ENCODE results near the gene FBN3. TPM values are rescaled to one million over a fixed set of nuclear protein-coding genes. Genes with fewer than 3 reads are reported as not detected.

Gene FBN3
- total RNA-seq, 2 experiments from 2014 or later: not detected

DNA sequence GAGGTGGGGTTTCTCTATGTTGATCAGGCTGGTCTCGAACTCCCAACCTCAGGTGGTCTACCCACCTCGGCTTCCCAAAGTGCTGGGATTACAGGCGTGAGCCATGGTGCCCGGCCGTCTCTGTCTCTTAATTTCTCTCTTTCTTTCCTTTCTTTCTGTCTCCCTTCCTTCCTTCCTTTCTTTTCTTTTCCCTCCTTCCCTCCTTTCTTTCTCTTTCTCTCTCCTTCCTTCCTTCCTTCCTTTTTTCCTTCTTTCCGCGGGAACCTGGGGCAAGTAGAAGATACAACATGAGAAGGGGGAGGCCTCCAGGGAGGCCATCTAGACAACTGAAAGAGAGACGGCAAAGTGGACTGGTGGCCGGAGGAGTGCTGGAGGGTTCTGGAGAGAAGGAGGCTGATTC, 128.7 kb downstream of the FBN3 start:
- peaks cover 2% of the 10 kb centered on the region for H3K4me1 Mint-ChIP-seq
- POLR2A ChIA-PET: no interaction called here

DNA sequence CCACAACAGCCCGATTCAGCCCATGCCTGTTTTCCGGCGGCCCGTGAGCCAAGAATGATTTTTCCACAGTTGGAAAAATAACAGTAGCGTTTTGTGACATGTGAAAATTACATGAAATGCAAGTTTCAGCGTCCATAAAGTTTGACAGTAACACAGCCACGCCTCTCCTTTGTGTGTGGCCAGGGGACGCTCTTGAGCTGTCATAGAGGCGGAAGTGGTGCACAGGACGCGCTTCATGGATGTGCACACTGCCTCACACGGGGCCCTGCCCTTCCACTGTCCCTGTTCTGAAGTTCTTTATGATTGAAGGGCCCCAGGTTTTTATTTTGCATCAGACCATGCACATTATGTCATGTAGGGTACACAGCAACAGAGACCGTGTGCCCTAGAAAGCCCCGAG, 131.6 kb downstream of the FBN3 start:
- no peaks in the 10 kb centered on the region for H3K36me3 Mint-ChIP-seq (ENCODE audit: low read depth)
- DNase-seq: peak; percentile 47
- peaks cover 2% of the 10 kb centered on the region for H3K4me1 Mint-ChIP-seq
- H3K27ac Mint-ChIP-seq: no peak overlapping the region
- H3K4me3 Mint-ChIP-seq: no peak overlapping the region
- no peaks in the 10 kb centered on the region for H3K9me3 Mint-ChIP-seq
- no peaks in the 10 kb centered on the region for H3K27me3 Mint-ChIP-seq
- POLR2A ChIA-PET: no interaction called here
- CTCF ChIA-PET: interaction anchor here (0.5 kb wide), 1 partner anchor 1856 kb away, joined by 4 read pairs; no protein-coding TSS in a partner anchor

More for the DNA sequence above, 128.7 kb downstream of the FBN3 start:
- no peak overlapping the region for H3K4me3 Mint-ChIP-seq
- no peak for DNase-seq
- no peaks in the 10 kb centered on the region for H3K27me3 Mint-ChIP-seq
- H3K36me3 Mint-ChIP-seq (ENCODE audit: low read depth): no peaks in the 10 kb centered on the region
- H3K27ac Mint-ChIP-seq: no peak overlapping the region
- no peaks in the 10 kb centered on the region for H3K9me3 Mint-ChIP-seq
- CTCF ChIA-PET: no interaction called here

Other genes with a start within 250 kb of the FBN3 start
- 10 to 100 TPM; 42.6 to 42.9 TPM for gene MAP2K7, start 245.7 kb downstream of the FBN3 start, total RNA-seq
- gene TGFBR3L, start 234.8 kb downstream of the FBN3 start, total RNA-seq: 1 to 10 TPM; 4.2 to 4.6 TPM
- 10 to 100 TPM; 20.4 to 24.1 TPM for gene SNAPC2, start 229.3 kb downstream of the FBN3 start, total RNA-seq
- gene CTXN1, start 223.5 kb downstream of the FBN3 start, total RNA-seq: not detected
- gene TIMM44, start 205.9 kb downstream of the FBN3 start, total RNA-seq: 10 to 100 TPM; 48.4 to 50.9 TPM
- gene ELAVL1, start 144.0 kb downstream of the FBN3 start, total RNA-seq: 100 to 1,000 TPM in 1 of 2 experiments, 10 to 100 TPM in 1; 93.6 to 102 TPM
- gene CCL25, start 96.8 kb downstream of the FBN3 start, total RNA-seq: not detected
- 10 to 100 TPM; 23.2 TPM for gene CERS4, start 59.8 kb upstream of the FBN3 start, total RNA-seq
- 10 to 100 TPM; 37.7 to 40.4 TPM for gene CD320, start 158.8 kb upstream of the FBN3 start, total RNA-seq
- 10 to 100 TPM; 67.1 to 67.3 TPM for gene NDUFA7, start 171.8 kb upstream of the FBN3 start, total RNA-seq
- gene RPS28, start 171.9 kb upstream of the FBN3 start, total RNA-seq: 1,000 to 10,000 TPM; 1,605 to 1,659 TPM
- gene KANK3, start 193.7 kb upstream of the FBN3 start, total RNA-seq: 1 to 10 TPM; 7.4 to 8.7 TPM
- gene ANGPTL4, start 214.6 kb upstream of the FBN3 start, total RNA-seq: 1 to 10 TPM; 1.2 to 1.4 TPM
- gene RAB11B, start 240.8 kb upstream of the FBN3 start, total RNA-seq: 10 to 100 TPM; 90.9 to 93.7 TPM

Measured in activated CD4-positive, alpha-beta memory T cell treated with anti-CD3 and anti-CD28 coated beads, Interleukin-2, amount 10 ng/mL, durations not matched to agents 7 days and 5 days (primary cell).